GM06990 (cell line): Measurements from ENCODE around the gene MED27.

Source experiments
- DNase-seq: peaks from one replicate; pipeline ENCODE4 v3.0.0-alpha.2; 2011; ENCODE audit not compliant: insufficient read length; ENCODE audit errors: extremely low read depth
- H3K27me3 ChIP-seq: replicated peaks from 2 replicates; pipeline ENCODE4 v1.6.0; 2011; ENCODE audit warnings: low read length; ENCODE audit not compliant: control insufficient read depth, insufficient read depth
- H3K36me3 ChIP-seq: 2 replicates; pipeline ENCODE4 v1.5.1; 2011; ENCODE audit warnings: low read length; ENCODE audit not compliant: control insufficient read depth, insufficient read depth
- H3K4me3 ChIP-seq: replicated peaks from 2 replicates; pipeline ENCODE4 v1.5.1; 2011; ENCODE audit warnings: low read depth, mild to moderate bottlenecking, control low read depth, low read length
- TF ChIP-seq, protein P1 (sequence below): IDR thresholded peaks from 2 replicates; pipeline ENCODE4 v1.5.1; 2011; ENCODE audit warnings: low read length, control low read depth, mild to moderate bottlenecking, inconsistent platforms; ENCODE audit not compliant: insufficient read depth, poor library complexity, severe bottlenecking

The MED27 gene

DNA sequence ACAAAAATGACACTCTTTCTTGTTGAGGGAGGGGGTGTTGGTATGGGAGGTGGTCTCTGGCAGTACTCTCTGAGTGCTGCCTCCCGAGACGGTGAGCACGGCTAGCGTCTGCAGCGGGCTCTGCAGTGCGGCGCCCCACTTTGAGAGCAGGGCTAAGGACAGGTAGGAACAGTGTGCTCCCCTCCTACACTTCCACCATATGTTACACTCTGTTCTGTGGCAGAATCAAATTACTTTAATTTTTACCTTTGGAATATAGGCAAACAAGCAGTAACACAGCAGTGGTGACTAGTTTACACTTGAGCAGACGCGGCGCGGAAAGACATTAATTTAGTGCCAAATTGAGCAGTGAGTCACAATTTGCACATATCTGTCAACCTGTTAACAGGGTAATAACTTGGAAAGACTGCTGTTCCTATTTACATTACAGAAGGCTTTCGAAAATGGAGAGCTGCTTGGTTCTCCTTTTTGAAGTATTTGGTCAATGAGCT lies 136.3 kb downstream of the MED27 start:
- DNase-seq = no peak
- TF ChIP-seq, protein P1, sequence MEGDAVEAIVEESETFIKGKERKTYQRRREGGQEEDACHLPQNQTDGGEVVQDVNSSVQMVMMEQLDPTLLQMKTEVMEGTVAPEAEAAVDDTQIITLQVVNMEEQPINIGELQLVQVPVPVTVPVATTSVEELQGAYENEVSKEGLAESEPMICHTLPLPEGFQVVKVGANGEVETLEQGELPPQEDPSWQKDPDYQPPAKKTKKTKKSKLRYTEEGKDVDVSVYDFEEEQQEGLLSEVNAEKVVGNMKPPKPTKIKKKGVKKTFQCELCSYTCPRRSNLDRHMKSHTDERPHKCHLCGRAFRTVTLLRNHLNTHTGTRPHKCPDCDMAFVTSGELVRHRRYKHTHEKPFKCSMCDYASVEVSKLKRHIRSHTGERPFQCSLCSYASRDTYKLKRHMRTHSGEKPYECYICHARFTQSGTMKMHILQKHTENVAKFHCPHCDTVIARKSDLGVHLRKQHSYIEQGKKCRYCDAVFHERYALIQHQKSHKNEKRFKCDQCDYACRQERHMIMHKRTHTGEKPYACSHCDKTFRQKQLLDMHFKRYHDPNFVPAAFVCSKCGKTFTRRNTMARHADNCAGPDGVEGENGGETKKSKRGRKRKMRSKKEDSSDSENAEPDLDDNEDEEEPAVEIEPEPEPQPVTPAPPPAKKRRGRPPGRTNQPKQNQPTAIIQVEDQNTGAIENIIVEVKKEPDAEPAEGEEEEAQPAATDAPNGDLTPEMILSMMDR = no peak
- no peaks in the 10 kb centered on the region for H3K27me3 ChIP-seq
- H3K36me3 ChIP-seq = no peaks in the 10 kb centered on the region
- H3K4me3 ChIP-seq = no peak overlapping the region

DNA sequence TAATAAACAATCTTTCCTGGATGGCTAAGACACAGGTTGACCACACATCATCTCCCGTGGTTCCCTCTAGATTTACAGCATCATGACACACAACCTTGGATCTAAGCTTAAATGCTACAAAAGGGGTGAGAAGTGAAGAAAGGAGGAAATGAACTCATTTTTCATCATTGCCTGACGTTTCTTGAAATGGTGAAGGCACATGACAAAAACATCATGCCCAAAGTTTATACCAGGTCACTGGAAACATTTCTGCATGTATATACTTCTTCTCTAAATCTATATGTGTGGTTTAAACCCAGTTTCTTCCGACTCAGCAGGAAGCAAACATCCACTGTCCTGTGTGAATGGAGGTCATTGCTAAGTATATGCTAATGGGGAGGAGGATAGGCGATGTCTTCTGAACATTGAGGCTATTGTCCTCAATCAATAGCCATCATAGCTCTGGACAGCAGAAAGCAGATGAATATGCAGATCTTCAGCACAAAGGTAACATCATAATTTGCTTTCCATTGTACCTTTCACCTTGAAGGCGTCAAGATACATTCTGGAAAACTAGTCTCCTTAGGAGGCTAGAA lies 137.4 kb downstream of the MED27 start:
- Histone ChIP-seq H3K27me3 (no peaks in the 10 kb centered on the region), H3K4me3 (no peak overlapping the region), H3K36me3 (no peaks in the 10 kb centered on the region)
- TF ChIP-seq, protein P1 = no peak
- no peak for DNase-seq

DNA sequence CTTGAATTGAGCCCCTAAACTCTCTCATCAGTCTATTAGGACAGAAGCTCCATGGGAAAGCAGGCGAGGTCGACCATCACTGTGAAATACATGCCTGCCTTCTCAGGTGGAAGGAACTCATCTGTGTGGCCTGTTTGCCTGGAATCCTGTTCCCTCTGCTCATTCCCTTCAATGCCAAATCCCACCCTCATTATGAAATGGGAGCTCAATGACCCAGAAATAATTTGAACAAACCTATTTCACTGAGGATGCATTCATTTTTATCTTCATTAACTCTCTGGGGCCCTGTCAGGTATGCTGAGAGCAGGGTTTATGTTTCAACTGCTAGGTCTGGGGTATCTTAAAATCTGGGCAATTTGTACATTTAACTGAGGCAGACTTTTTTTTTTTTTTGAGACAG lies 142.2 kb downstream of the MED27 start:
- Histone ChIP-seq H3K36me3 (no peaks in the 10 kb centered on the region; the same call in 1 of the 2 replicates), H3K4me3 (no peak overlapping the region), H3K27me3 (no peaks in the 10 kb centered on the region)
- TF ChIP-seq, protein P1 = no peak
- DNase-seq = no peak

DNA sequence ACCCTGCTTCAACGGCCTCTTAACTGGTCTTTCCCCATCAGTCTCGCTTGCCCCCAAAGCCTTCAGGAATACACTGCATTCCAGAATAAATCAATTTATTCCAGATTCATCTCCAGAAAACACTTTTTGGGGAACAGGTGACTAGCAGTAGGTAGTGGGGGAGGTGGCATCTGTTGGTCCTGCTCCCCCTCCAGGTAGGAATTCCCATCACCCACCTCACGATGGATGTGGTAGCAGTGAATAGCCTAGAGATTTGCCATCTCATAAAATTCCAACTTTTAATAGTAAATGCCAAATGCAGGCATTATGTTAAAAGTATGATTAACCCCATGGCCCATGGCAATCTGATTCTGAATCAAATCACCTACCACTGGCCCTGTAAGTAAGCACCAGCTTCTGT lies 142.7 kb downstream of the MED27 start:
- Histone ChIP-seq H3K36me3 (no peaks in the 10 kb centered on the region; the same call in 1 of the 2 replicates), H3K27me3 (no peaks in the 10 kb centered on the region), H3K4me3 (no peak overlapping the region)
- TF ChIP-seq, protein P1 = no peak
- DNase-seq = no peak

DNA sequence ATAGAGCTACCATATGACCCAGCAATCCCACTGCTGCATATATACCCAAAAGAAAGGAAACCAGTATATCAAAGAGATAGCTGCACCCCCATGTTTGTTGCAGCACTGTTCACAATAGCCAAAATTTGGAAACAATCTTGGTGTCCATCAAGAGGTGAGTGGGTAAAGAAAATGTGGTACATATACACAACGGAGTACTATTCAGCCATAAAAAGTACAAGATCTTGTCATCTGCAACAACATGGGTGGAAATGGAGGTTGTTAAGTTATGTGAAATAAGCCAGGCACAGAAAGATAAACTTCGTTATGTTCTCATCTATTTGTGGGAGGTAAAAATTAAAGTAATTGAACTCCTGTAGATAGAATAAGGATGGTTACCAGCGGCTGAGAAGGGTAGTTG lies 145.0 kb downstream of the MED27 start:
- TF ChIP-seq, protein P1 = no peak
- Histone ChIP-seq H3K36me3 (no peaks in the 10 kb centered on the region; the same call in 1 of the 2 replicates), H3K27me3 (no peaks in the 10 kb centered on the region)

DNA sequence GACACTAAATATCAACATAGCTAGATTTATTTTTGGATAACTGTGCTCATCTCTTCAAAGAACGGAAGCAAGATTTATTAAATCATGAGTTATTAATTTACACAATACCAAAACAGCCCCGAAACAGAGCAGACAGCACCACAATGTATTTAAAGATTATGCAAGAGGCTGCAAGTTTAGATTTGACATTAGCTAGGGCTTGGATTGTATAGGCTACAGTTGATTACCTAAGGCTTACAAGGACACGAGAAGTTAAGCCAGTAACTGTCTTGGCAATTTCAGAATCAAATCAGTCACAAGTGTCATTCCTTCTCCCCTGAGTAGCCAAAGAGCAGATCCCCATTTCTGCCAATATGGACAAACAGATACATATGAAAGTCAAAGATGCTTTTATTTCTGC lies 152.6 kb downstream of the MED27 start:
- DNase-seq = no peak
- Histone ChIP-seq H3K27me3 (no peaks in the 10 kb centered on the region), H3K4me3 (no peak overlapping the region), H3K36me3 (no peaks in the 10 kb centered on the region; the same call in 1 of the 2 replicates)
- TF ChIP-seq, protein P1 = no peak

More for the DNA sequence above, 145.0 kb downstream of the MED27 start:
- no peak for DNase-seq
- no peak overlapping the region for H3K4me3 ChIP-seq
